Stimulated activated CD4-positive, alpha-beta T cell treated with anti-CD3 and anti-CD28 coated beads, Interleukin-15, amount 100 ng/mL, for 24 hours (primary cell): Measurements from ENCODE around the gene WNT7B.

Experiments used
- DNase-seq: peaks from one replicate; pipeline ENCODE4 v3.0.0-alpha.2; 2020

Gene WNT7B

DNA sequence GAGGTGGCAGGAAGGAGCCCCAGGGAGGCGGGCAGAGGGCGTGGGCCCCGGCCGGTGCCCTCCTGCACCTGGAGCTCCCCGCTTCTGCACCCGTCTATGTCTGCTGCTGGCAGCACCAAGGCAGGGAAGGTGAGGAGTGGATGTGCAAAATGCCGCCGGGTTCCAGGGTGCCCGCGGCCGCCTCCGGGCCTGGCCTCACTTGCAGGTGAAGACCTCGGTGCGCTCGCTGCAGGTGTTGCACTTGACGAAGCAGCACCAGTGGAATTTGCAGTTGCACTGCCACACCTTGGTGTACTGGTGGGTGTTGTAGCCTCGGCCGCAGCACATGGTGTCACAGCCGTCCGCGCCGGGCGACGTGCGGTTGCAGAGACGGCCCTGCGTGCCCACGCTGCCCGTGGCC, 54.3 kb downstream of the WNT7B start:
- DNase-seq: no peak

GRCh38 chr22:45922256-45922655, 54.7 kb downstream of the WNT7B start:
- no peak for DNase-seq

- no peak for DNase-seq
Observed at GRCh38 chr22:45919504-45920286, 57.3 kb downstream of the WNT7B start.

DNA sequence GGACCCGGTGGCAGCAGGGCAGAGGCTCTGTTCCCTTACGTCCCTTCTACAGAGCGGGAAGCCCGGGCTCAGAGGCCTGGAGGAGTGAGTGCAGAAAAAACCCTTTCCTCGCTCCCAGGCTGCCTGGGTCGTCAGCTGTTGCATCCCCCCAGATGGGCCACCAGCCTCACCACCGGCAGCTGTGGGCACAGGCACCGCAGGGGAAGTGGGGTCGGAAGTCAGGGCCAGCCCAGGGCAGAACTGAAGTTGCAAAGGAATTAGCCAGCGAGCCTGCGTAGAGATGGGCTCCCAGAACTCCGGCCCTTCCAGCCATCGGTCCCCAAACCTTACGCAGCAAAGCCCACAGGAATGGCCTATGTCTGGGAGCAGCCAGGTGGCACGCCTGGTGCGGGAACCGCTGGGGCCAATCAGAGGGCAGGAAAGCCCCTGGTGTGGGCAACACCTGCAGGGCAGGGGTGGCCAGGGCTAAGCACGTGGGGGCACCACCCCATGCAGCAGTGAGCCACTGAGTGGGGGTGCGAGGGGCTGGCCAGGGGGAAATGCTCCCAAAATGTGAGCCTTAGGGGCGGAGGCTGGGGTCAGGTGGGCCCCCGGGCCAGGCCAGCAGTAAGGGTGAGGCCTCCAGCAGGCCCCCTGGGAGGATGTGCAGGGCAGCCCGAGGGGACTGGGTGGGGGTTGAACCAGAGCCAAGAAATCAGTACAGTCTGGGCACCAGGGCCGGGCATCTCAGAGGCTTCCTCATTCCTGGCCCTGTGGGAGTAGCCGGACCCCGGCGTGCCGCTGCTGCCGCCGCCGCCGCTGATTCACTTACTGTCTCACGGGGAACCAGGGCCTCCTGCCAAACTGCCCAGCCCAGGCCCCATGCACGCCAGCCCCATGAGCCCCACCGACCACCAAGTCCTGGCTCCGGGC, 58.2 kb downstream of the WNT7B start:
- no peak for DNase-seq

DNA sequence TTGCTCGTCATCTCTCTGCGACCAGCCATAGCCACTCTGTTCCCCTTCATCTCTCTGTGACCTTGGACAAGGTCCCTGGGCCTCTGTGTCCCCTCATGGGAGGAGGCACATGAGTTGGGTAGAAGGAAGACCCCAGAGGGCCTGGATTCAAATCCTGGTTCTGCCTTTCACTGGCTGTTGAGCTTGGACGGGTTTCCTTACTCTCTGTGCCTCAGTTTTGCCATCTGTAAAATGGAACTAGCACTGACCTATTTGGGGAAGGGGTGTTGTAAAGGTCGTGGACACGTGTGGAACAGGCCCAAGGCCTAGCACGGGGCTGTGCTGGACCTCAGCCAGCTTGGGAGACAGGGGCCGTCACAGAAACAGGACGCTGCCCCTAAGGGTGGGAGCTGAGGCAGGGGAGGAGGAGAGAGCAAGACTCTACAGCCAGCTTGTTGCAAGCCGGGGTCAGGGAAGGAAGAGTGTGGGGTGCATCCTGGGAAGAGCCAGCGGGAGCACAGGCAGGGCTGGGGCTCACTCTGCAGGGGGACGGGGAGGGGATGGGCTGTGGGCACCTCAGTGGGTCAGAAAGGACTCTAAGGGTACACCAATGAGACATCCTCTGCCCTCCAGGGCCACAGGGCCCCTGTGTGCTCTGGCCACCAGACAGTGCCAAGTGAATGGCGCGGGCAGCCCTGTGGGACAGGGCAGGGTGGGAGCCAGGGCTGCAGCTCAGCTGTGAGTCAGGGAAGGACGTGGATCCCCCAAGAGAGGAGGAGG, 59.1 kb downstream of the WNT7B start:
- no peak for DNase-seq

DNA sequence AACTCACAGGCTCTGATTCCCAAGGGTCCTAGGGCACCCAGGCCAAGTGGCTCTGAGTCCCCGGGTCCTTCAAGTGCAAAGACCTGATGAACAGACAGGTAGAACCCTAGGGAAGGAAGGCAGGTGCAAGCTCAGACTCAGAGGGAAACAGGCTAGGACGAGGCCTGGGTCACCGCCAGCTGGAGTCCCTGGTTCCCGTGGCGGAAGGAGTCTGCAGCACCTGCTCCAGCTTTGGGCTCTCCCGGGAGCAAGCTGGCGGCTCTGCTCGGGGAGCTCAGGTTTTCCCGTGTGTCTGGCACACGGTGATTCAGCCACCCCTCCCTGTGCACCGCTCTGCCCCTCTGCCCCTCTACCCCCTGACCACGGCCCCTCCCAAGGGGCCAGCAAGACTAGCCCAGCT, 59.8 kb downstream of the WNT7B start:
- no peak for DNase-seq

- DNase-seq: no peak
Observed at GRCh38 chr22:45916515-45916914, 60.4 kb downstream of the WNT7B start.

GRCh38 chr22:45915841-45916240, 61.1 kb downstream of the WNT7B start:
- no peak for DNase-seq

- DNase-seq: no peak
Observed at GRCh38 chr22:45915151-45915550, 61.8 kb downstream of the WNT7B start.

DNA sequence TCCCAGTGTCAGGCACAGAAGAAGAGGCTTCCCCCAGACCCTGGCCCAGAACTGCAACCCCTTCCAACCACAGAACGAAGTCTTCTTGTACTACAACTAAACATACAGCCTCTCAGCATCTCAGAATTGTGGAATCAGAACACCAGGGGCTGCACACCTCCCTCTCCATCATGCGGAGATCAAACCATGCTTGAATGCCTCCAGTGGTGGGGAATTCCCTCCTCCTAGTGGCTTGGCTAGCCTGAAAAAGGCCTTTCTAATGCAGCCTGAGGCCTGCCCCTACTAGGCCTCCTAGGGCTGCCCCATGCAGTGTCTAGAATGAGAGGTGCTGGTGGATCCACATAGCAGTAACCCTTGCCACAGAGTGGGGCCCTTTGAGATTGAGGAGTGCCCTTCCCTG, 62.7 kb downstream of the WNT7B start:
- DNase-seq: no peak

DNA sequence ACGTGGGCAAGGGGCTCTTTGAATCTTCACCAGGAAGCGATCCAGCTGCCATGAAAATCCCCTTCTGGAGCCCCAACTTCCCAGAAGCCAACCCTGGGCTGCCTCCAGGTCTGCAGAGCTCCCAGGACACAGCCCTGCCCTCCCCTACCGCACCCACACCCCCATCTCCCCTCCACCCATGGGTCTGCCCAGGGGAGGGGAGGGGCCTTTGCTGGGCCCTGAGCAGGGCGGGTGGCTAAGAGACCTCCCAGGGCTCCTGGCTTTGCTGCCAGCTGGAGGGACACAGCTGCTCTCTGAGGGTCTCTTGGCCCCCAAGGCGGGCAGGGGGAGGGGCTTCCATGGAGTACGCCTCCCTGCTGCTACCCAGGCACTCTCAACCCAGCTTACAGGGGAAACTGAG, 64.1 kb downstream of the WNT7B start:
- no peak for DNase-seq

GRCh38 chr22:45911601-45912271, 65.2 kb downstream of the WNT7B start:
- DNase-seq: no peak

DNA sequence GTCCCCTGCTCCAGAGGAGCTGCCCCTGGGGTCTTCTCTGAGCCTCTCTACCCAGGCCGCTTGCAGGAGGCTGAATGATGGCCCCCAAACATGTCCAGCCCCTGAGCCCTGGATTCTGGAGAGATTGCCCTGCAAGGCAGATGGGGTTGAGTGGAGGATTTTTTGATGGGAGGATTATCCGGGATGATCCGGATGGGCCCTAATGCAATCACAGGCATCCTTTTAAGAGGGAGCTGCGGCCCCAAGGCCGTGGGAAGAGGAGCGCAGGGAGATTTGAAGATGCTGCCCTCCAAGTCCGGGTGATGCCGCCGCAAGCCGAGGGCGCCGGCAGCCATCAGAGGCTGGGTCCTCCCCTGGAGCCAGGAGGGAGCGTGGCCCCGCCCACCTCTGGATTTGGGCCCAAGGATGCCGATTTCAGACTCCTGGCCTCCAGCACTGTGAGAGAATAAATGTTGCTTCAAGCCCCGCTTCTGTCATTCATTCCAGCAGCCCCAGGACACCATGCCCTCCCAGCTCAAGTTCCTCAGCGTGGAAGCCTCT, 66.0 kb downstream of the WNT7B start:
- no peak for DNase-seq

GRCh38 chr22:45908961-45909360, 68.0 kb downstream of the WNT7B start:
- DNase-seq: no peak

DNA sequence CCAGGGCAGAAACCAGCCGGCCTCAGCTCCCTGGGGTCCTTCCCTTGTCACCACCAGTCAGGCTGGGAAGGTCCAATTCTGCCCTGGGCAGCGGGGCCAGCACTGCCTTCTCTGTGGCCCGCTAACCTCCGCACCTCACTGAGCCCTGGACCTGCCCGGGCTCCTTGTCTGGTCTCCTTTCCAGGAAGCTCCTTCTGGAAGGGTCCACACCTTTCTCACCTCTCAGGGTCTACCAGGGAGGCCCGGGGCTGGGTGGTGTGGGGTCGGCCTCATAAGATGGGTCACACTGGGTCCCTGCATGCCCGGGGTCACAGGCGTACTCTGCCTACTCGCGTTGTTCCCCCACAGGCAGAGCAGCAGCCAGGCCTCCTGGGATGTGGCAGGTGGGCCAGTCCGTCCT, 69.0 kb downstream of the WNT7B start:
- no peak for DNase-seq

DNA sequence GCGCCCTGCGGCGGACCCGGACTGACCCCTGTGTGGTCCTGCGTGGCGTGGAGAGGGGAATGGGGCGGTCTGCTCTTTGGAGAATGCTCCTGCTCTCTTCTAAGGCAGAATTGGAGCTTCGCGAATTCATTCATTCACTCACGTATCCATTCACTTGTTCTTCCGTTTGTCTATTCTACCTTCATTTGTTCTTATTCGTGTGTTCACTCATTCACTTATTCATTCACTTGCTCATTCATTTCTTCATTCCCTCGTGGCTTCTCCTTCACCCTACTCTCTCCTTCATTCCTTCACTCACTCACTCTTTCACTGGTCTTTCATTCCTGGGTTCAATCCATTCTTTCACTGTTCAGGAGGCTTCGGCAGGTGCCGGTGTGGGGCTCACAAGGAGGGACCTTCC, 69.6 kb downstream of the WNT7B start:
- no peak for DNase-seq

GRCh38 chr22:45906946-45907345, 70.0 kb downstream of the WNT7B start:
- DNase-seq: no peak

DNA sequence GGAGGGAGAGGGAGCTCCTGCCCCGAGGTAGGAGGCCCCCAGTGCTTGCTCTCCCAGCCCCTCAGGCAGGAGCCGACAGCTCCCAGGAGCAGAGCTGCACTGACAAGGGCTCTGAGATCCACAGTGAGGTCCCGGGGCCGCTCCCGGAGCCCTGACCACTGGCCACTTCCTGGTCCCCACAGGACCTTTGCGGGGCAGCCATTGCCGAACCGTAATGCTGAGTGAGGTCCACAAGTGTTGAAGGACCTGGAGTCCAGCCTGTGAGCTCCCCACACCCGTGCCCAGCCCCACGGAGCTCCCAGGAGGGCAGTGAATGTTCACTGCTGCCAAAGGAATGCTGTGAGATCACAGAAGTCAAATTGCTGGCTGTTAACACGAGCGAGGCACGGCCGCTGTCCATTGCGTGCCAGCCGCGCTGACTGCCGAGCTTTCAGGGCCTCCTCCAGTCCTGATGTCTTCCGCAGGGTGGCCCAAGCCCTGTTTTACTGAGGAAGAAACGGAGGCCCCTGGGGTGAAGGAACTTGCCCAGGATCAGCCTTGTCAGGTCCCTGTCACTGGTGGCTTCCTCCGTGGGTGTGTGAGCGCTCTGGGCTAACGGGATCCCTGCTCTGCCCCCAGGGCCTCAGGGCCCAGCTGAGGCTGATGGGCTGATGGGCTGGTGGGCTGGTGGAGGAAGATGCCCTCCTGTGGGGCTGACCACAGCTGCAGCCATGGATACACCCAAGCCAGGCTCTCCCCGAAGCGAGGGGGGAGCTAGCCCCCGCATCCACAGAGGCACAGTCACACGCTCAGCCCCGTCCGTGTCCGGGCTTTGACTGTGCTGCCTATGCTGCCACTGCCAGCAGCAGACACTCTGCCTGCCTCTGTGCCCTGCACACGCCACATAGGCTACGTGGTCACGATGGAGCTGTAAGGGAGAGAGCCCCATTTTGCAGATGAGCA, 70.8 kb downstream of the WNT7B start:
- no peak for DNase-seq

GRCh38 chr22:45905326-45905923, 71.5 kb downstream of the WNT7B start:
- no peak for DNase-seq

DNA sequence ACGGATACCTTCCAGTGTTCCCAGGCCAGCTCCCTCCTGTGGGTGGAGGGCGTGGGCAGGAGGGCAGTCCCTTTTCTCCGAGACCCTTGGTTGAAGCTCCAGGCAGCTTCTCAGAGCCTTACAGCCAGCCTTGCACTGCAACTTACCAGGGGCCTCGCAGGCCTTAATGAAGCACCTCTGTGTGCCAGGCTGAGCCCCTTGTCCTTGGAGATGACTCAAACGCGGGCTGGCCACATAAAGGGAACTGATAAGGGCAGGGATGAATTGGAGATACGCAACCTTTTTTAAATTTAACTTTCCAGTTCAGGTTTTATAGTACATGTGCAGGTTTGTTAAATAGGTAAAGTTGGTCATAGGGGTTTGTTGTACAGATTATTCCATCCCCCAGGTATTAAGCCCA, 72.7 kb downstream of the WNT7B start:
- no peak for DNase-seq
